Omental fat pad (tissue), 4 donors: Measurements from ENCODE around the gene RPSA. TPM values are rescaled to one million over a fixed set of nuclear protein-coding genes. Genes with fewer than 3 reads are reported as not detected.

ENCODE experiments used
- ATAC-seq: fragments of 150-250 bp; one replicate; pipeline ENCODE4 v1.9.1; 2016; ENCODE audit warnings: mild to moderate bottlenecking, moderate library complexity; ENCODE audit not compliant: low FRiP score
- DNase-seq: peaks from one replicate; pipeline ENCODE4 v3.0.0-alpha.2; 2019; ENCODE audit warnings: low spot score
- CTCF ChIP-seq, 3 donors: fragments of 450-650 bp; IDR thresholded peaks; one replicate each; pipeline ENCODE4 v1.5.1; 2016 to 2017; ENCODE audit warnings: antibody characterized with exemption in 3 of 3, mild to moderate bottlenecking in 3 of 3, moderate library complexity in 2 of 3
- total RNA-seq, 4 donors: library from RNA; depleted of rRNA; stranded (reverse); fragments of >200 nt; gene quantifications; one replicate each; pipeline ENCODE4 v1.1.0, GENCODE V29; 2016

The RPSA gene
- total RNA-seq, 4 donors from 2014 or later, result 890 to 1,192 (median 1,008) TPM

- no peak for DNase-seq
- no peak for ATAC-seq
- no peak for TF ChIP-seq CTCF (IDR thresholded peaks at IDR 0.05)
Observed at GRCh38 chr3:39376959-39377634, 29.4 kb upstream of the RPSA start.

- ATAC-seq (no peak), DNase-seq (no peak)
- no peak for TF ChIP-seq CTCF (IDR thresholded peaks at IDR 0.05)
Observed at GRCh38 chr3:39378088-39378487, 28.4 kb upstream of the RPSA start.

DNA sequence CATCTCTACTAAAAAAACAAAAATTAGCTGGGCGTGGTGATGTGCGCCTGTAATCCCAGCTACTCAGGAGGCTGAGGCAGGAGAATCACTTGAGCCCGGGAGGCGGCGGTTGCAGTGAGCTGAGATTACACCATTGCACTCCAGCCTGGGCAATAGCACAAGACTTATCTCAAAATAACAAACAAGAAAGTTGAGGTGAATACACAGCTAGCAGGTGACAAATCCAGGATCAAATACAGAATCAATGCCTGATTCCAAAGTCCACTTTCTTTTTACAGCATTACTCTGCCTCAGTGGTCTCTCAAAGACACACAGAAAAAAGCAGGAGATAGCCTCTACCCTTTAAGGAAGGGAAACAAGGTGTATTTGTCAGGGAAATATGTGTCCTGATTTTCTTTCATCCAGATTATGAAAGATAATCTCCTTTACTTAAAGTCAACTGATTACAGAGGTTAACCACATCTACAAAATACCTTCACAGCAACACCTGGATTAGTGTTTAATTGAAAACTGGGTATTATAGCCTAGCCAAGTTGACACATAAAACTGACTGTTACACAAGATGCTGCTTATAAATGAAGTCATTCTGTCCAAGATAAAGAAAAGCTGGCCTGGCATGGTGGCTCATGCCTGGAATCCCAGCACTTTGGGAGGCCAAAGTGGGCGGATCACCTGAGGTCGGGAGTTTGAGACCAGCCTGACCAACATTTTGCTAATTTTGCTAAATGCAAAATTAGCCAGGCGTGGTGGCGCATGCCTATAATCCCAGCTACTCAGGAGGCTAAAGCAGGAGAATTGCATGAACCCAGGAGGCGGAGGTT lies 27.4 kb upstream of the RPSA start:
- DNase-seq, result no peak
- TF ChIP-seq CTCF (IDR thresholded peaks at IDR 0.05), result no peak
- no peak for ATAC-seq

- DNase-seq (no peak), ATAC-seq (no peak)
- no peak for TF ChIP-seq CTCF (IDR thresholded peaks at IDR 0.05)
Observed at GRCh38 chr3:39379778-39380155, 26.8 kb upstream of the RPSA start.

DNA sequence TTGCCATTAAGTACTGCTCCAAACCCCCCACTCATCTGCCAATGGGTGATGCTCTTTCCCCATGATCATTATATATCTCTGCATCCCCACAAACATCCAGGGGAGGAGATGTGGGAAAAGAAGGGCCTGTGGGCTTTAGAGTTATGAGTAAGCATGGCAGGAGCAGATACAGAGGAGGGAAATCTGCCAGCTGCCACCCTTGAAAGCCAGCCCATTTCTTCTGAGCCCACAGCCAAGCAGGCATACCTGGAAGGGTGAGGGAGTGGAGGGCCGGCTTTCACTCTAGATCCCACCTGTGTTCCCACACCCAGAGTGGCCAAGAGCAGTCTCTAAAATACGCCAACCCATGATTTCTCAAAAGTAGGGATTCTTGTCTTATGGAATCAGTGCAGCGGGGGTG lies 25.1 kb upstream of the RPSA start:
- DNase-seq, result no peak
- ATAC-seq, result no peak
- no peak for TF ChIP-seq CTCF (IDR thresholded peaks at IDR 0.05)

DNA sequence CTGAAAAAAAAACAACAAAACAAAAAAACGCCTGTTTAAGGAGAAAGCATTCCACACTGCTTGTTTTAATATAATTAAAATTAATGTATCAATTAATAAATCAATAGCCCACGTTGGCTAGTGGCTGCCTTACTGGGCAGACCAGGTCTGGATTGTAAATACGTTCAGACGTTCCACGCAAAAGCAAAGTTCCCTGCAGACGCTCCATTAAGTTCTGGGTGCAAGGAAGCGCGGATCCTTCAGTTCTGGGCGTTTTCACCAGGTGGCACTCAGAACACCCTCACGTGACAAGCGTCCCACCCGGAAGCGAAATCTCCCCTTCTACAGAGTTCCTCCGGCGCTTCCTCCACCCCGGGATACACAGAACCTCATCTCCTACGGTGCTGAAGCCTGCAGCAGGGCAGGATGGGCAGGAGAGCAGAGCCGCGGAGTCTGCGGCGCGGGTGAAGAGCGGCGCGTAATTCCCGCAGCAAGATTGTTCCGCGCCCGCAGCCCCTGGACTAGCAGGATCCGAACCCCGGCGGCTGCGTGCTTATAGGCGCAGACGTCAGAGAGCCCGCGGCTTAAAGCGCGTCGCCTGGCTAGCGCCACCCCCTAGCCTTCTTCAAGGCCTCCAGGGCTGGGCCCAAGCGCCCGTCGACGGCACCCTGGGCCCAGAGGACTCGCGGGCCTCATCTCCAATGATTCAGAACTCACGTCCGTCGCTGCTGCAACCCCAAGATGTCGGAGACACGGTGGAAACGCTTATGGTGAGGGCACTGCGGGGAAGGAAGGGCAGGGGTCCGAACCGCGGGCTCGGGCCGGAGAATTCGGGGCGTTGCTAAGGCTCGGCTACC lies 23.3 kb upstream of the RPSA start, which contains the start of gene SLC25A38:
Gene SLC25A38 (plus strand): TSS at position 326 of the 836 bp plus-strand sequence. CDS start 355 bp downstream, at position 681.
- peak; percentile 84 for ATAC-seq
- no peak for TF ChIP-seq CTCF (IDR thresholded peaks at IDR 0.05)
- peak; percentile 46 for DNase-seq
